Fibroblast of the aortic adventitia (primary cell): ENCODE results near the gene CTSC. TPM values are rescaled to one million over a fixed set of nuclear protein-coding genes. Genes with fewer than 3 reads are reported as not detected.
"Not testable (repeated sequence)": the region's sequence is repeated elsewhere in the genome, so short reads cannot be mapped to it uniquely, and the experiment has no call there.

Experiments used
- DNase-seq: peaks from one replicate; pipeline ENCODE4 v3.0.0-alpha.2; 2010; ENCODE audit warnings: low read depth
- H3K4me3 ChIP-seq: 2 replicates; pipeline ENCODE4 v1.5.1; 2011; ENCODE audit warnings: low read depth, mild to moderate bottlenecking, control low read depth, low read length, moderate library complexity
- total RNA-seq: library from RNA; depleted of rRNA; stranded (reverse); fragments of >200 nt; gene quantifications from 2 replicates; pipeline ENCODE4 v1.2.3, GENCODE V29; 2012; ENCODE audit warnings: low replicate concordance
- TF ChIP-seq, protein P1 (sequence below): IDR thresholded peaks from 2 replicates; pipeline ENCODE4 v1.5.1; 2011; ENCODE audit warnings: mild to moderate bottlenecking, low read length, control low read depth, inconsistent platforms; ENCODE audit not compliant: insufficient read depth

CTSC gene
- total RNA-seq, 1 donor, result 69.1 TPM

DNA sequence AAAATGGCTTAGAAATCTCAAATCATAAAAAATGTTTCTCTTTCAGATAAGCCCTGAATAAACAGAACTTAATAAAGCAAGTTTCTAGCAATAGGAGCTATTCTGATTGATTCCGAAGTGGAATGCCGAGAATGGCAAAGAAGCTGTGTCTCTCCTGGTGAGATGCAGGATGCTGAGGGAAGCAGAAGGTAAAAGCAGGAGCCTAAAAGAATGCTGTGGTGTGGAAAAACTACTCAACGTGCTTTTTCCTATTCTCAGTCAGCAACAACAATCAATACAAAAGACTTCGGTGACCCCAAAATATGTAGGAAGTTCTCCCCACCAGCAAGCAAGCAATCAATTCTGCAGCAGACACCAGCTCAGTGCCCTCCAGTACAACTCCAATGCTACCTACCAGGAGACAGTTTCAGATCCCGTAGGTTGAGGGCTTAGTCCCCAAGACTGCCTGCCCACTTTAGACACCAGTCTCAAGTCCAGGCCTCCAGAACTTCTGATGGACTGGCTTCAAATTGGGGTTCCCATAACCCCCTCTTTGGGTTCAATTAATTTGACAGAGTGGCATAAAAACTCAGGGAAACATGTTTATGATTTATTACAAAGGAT lies 6.6 kb downstream of the CTSC start:
- H3K4me3 ChIP-seq, result no peak overlapping the region
- TF ChIP-seq, protein P1, sequence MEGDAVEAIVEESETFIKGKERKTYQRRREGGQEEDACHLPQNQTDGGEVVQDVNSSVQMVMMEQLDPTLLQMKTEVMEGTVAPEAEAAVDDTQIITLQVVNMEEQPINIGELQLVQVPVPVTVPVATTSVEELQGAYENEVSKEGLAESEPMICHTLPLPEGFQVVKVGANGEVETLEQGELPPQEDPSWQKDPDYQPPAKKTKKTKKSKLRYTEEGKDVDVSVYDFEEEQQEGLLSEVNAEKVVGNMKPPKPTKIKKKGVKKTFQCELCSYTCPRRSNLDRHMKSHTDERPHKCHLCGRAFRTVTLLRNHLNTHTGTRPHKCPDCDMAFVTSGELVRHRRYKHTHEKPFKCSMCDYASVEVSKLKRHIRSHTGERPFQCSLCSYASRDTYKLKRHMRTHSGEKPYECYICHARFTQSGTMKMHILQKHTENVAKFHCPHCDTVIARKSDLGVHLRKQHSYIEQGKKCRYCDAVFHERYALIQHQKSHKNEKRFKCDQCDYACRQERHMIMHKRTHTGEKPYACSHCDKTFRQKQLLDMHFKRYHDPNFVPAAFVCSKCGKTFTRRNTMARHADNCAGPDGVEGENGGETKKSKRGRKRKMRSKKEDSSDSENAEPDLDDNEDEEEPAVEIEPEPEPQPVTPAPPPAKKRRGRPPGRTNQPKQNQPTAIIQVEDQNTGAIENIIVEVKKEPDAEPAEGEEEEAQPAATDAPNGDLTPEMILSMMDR, result no peak
- no peak for DNase-seq

DNA sequence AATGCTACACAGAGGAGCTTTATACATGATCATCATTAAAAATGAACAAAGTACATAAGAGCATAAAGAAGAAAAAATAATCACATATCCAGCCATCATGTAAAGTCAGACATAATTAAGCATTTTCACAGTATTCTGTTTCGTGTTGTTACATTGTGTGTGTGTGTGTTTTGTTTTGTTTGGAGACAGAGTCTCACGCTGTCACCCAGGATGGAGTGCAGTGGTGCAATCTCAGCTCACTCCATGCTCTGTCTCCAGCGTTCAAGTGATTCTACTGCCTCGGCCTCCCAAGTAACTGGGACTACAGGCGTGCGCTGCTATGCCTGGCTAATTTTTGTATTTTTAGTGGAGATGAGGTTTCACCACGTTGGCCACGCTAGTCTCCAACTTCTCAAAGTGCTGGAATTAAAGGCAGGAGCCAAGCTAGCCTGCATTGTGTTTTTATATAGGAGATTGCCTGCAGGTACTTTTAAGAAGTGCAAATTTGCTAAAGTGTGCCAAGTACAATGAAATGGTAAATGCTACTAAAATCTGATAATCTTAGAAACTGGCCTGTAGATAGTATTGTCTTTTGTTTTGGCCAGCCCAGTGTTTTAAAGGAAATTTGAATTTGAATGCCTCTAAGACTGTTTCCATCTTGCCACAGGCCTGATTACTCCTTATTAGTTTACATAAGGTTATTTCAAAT lies 7.8 kb downstream of the CTSC start:
- DNase-seq, result no peak
- TF ChIP-seq, protein P1, result no peak
- no peak overlapping the region for H3K4me3 ChIP-seq

DNA sequence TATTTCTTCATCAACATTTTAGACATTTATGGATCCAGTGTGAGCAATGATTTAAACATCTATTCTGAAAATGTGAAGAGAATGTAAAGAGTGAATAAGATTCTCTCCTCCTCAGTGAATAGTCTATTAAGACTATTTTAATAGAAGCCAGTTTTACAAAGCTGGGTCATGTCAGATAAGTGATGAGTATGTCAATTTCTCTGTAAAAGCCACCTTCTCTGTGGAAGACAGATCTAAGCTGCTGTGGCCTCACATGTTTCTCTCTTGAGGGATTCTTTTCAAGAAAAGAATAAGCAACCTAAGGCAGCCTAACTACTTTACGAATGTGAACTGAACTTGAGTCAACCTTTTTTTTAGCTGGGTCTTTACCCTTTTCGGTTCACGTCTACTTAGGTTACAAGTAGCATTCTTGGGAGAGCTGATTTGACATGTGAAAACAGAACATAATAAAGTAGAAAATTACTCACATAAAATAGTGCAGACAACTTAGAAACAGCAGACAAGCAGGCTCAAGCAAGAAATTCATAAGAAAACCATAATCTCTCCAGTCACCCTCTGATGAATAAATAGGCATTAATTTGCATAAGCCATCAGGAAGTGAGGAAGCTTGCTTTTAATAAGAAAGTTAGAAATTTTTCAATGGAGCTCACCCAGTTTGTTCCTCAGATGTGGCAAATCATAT lies 9.9 kb downstream of the CTSC start:
- no peak for DNase-seq
- TF ChIP-seq, protein P1, result no peak
- H3K4me3 ChIP-seq, result no peak overlapping the region

DNA sequence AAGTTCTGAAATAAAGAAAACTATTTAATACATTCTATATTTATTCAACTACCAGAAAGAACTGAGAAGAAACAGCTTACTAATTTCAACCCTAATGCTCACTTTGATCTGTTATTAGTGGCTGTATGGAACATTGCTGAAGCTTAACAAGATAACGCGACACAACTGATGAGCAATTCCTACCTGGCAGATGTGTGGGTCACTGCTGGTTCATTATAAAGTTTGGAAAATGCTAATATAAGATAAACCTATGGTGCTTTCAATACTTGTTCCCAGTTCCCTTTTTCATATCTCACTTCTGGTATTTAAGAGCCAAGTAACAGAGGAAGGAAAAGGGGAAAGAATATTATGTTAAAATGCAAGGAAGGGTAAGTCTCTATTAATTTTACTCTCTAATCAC lies 10.5 kb downstream of the CTSC start:
- TF ChIP-seq, protein P1, result no peak
- H3K4me3 ChIP-seq, result no peak overlapping the region
- no peak for DNase-seq

DNA sequence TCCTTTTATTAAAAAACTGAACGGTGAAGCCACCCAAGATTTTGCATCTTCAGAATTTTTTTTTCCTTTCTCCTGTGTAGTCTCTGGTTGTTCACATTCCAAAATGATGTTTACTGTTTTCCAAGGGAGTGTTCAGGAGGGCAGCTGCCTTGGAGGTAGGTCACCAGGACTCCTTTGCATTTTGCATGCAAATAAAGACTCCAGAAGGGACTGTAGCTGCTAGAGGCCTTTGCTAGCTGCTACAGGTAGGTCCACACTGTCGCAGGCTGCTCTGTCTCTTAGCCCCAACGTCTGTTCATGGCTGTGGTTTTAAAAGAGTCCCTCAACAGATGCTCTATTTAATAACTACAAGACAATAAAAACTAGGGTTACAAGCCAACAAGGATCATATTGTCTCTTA lies 11.4 kb downstream of the CTSC start:
- no peak overlapping the region for H3K4me3 ChIP-seq
- no peak for DNase-seq
- TF ChIP-seq, protein P1, result no peak

DNA sequence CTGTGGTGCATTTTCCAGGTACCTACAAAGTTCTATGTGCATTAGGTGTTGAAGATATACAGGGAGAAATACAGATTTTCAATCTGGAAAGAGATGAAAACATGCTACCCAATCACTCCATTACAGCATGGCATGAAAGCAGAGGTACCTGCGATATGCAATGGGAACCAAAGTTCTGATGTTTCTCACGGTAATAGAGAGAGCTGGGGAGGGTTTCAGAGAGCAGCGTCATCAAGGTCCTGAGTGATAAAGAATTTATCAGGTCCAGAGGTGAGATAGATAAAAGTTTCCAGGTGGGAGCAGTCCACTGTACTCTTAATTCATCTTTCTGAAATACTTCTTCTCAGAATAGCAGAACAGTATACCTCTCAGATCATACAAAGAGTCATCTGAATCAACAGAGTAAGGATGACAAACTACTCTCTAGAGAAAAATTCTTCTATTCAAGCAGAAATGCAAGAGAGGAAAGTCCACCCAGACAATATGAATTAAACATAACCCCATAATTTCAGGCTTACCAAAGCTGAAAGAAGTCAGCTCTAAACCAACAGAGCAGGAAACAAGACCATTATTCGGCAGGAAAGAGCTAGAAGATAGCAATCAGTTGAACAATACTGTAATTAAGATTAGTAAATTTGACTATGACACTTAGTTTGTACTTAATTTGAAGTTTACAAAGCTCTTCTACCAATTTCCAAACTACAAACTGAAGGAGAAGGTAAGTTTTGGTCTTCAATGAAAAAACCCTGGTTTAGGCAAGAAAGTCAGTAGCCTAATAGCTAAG lies 12.8 kb downstream of the CTSC start:
- DNase-seq, result no peak
- no peak overlapping the region for H3K4me3 ChIP-seq
- TF ChIP-seq, protein P1, result no peak

DNA sequence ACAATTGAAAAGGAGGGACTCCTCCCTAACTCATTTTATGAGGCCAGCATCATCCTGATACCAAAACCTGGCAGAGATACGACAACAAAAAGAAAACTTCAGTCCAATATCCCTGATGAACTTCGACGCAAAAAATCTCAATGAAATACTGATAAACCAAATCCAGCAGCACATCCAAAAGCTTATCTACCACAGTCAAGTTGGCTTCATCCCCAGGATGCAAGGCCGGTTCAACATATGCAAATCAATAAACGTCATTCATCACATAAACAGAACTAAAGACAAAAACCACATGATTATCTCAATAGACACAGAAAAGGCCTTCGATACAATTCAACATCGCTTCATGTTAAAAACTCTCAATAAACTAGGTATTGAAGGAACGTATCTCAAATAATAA lies 14.7 kb downstream of the CTSC start:
- DNase-seq, result peak; percentile 15
- not testable (repeated sequence) for H3K4me3 ChIP-seq

DNA sequence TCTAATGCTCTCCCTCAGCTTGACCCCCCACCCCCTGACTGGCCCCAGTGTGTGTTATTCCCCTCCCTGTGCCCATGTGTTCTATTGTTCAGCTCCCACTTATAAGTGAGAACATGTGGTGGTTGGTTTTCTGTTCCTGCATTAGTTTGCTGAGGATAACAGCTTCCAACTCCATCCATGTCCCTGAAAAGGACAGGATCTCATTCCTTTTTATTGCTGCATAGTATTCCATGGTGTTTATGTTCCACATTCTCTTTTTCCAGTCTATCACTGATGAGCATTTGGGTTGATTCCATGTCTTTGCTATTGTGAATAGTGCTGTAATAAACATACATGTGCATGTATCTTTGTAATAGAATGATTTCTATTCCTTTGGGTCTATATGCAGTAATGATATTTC lies 16.1 kb downstream of the CTSC start:
- not testable (repeated sequence) for DNase-seq, H3K4me3 ChIP-seq
